Measurements from ENCODE around the gene CHST9.
A peak's percentile ranks its signal among the peaks of the same experiment; 100 is the strongest.

CHST9 gene

DNA sequence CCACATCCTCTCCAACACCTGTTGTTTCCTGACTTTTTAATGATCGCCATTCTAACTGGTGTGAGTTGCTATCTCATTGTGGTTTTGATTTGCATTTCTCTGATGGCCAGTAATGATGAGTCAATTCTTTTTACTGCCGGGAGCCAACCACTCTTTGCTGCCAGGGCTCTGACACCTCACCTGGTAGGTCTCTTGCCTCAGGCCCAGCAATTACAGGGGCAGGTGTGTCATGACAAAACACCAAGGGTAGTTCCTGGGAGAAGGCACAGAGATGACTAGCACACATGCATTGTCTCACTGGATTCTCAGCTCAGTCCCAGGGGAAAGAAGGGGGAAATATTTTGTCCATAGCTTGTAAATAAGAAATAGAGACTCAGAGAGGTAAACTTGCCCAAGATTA, 122.3 kb downstream of the CHST9 start:
- no peak for DNase-seq (ENCODE audit: low read depth)
- TF ChIP-seq, protein P1, sequence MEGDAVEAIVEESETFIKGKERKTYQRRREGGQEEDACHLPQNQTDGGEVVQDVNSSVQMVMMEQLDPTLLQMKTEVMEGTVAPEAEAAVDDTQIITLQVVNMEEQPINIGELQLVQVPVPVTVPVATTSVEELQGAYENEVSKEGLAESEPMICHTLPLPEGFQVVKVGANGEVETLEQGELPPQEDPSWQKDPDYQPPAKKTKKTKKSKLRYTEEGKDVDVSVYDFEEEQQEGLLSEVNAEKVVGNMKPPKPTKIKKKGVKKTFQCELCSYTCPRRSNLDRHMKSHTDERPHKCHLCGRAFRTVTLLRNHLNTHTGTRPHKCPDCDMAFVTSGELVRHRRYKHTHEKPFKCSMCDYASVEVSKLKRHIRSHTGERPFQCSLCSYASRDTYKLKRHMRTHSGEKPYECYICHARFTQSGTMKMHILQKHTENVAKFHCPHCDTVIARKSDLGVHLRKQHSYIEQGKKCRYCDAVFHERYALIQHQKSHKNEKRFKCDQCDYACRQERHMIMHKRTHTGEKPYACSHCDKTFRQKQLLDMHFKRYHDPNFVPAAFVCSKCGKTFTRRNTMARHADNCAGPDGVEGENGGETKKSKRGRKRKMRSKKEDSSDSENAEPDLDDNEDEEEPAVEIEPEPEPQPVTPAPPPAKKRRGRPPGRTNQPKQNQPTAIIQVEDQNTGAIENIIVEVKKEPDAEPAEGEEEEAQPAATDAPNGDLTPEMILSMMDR (IDR thresholded peaks at IDR 0.05; ENCODE audit: control insufficient read depth, extremely low read depth, insufficient read depth) = no peak
- no peak overlapping the region for H3K4me3 ChIP-seq (ENCODE audit: low read depth, low read length)

GRCh38 chr18:27061488-27062095, 123.5 kb downstream of the CHST9 start:
- no peak for DNase-seq (ENCODE audit: low read depth)
- no peak overlapping the region for H3K4me3 ChIP-seq (ENCODE audit: low read depth, low read length)
- TF ChIP-seq, protein P1 (IDR thresholded peaks at IDR 0.05; ENCODE audit: control insufficient read depth, extremely low read depth, insufficient read depth) = no peak

DNA sequence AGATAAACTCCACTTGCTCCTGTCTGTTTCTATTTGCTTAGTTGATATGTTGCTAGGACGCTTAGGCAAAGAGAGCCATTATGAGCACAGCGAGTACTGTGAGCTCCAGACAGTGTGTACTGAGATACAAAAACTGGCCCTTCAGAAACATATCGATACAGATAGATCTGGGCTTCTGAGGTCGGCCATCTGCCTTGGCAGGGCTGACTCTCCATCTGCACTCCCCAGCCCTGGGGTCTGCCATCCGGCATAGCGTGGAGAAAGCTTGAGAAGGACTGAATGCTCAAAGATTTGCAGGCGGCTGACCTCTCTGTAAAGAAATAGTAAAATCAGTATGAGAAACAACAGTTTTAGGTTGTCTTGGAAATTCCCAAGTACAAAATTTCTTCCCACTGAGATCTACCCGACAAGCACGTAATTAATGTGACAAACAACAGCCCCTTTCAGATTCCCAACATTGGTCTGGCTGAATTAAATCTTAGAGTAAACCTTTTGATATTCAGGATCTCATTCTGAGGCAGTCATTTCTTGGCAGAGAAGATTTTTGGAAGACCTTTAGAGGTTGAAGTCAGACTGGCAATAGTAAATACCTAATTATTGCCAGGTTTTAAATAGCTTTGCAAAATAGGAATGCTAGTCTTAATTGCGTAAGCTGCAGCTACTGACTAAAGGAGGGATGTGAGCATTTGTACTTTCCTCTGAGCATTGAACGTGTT, 127.4 kb downstream of the CHST9 start:
- no peak overlapping the region for H3K4me3 ChIP-seq (ENCODE audit: low read depth, low read length)
- DNase-seq (ENCODE audit: low read depth) = peak; percentile 58
- TF ChIP-seq, protein P1 (IDR thresholded peaks at IDR 0.05; ENCODE audit: control insufficient read depth, extremely low read depth, insufficient read depth) = no peak

DNA sequence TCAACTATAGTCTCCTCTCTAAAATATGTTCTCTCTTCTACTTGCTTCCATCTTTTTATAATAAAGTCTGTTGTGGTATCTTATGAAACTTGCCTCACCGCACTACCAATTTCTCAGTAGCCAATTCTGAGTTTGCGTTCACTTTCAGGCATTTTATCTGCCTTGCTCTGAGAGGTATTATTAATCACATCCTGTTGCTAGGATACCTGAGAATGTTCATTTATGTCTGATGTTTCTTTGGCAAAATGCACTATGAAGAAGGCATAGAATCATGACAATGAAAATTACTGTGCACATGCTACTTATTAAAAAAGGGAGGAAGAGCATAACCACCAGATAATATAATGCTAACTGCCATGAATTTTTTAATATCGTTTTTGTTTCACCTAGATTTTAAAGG, 130.2 kb downstream of the CHST9 start:
- no peak overlapping the region for H3K4me3 ChIP-seq (ENCODE audit: low read depth, low read length)
- TF ChIP-seq, protein P1 (IDR thresholded peaks at IDR 0.05; ENCODE audit: control insufficient read depth, extremely low read depth, insufficient read depth) = no peak
- DNase-seq (ENCODE audit: low read depth) = no peak

GRCh38 chr18:27049969-27050368, 135.1 kb downstream of the CHST9 start:
- no peak overlapping the region for H3K4me3 ChIP-seq (ENCODE audit: low read depth, low read length)
- no peak for DNase-seq (ENCODE audit: low read depth)
- TF ChIP-seq, protein P1 (IDR thresholded peaks at IDR 0.05; ENCODE audit: control insufficient read depth, extremely low read depth, insufficient read depth) = no peak

DNA sequence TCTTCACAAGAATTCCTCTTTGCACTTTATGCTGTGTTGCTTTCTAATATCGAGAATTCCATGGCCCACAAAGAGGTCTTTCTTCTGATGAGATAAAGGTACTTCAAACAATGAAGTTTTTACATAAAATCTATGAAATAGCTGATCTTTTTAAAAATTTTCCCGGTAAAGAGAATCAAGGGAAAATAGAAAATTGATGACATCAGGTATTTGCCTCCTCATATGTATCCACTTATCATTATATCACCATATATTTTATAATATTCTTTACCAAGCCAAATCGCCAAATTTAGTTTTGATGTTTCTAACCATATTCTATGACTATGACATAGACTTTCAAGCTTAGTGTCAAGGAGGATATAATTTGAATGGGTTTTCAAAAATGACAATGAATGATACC, 139.8 kb downstream of the CHST9 start:
- DNase-seq (ENCODE audit: low read depth) = no peak
- TF ChIP-seq, protein P1 (IDR thresholded peaks at IDR 0.05; ENCODE audit: control insufficient read depth, extremely low read depth, insufficient read depth) = no peak
- no peak overlapping the region for H3K4me3 ChIP-seq (ENCODE audit: low read depth, low read length)

Data from LNCaP clone FGC (cell line).